ENCODE measurements around the gene MGLL. TPM values are rescaled to one million over a fixed set of nuclear protein-coding genes. Genes with fewer than 3 reads are reported as not detected.

MGLL gene
- total RNA-seq, 1 donor from 2014 or later, result 27.3 TPM

GRCh38 chr3:127654374-127654773 is 167.9 kb downstream of the MGLL start:
- no peak for FAIRE-seq
- no peaks in the 10 kb centered on the region for H3K36me3 Mint-ChIP-seq (ENCODE audit: low read depth, unreplicated experiment)
- H3K4me3 Mint-ChIP-seq (ENCODE audit: unreplicated experiment), result no peak overlapping the region
- H4K20me1 ChIP-seq (ENCODE audit: insufficient read depth, low read length), result no peaks in the 10 kb centered on the region
- peaks cover 4% of the 10 kb centered on the region for H3K27me3 Mint-ChIP-seq (ENCODE audit: low read depth, unreplicated experiment)
- no peak for DNase-seq (ENCODE audit: low read depth)
- no peaks in the 10 kb centered on the region for H3K27me3 ChIP-seq (ENCODE audit: insufficient read depth, low read length)
- H3K9me3 ChIP-seq (ENCODE audit: insufficient read depth, low read depth, low read length), result no peaks in the 10 kb centered on the region
- no peak overlapping the region for H3K27ac ChIP-seq (ENCODE audit: low read depth, low read length)
- no peak overlapping the region for H3K4me2 ChIP-seq (ENCODE audit: low read length)
- H3K4me3 ChIP-seq (ENCODE audit: insufficient read depth, low read depth, low read length), result no peak overlapping the region
- H3K9ac ChIP-seq (ENCODE audit: low read length), result no peak overlapping the region
- no peaks in the 10 kb centered on the region for H3K9me3 Mint-ChIP-seq (ENCODE audit: unreplicated experiment)
- H3K36me3 ChIP-seq (ENCODE audit: insufficient read depth, low read length), result no peaks in the 10 kb centered on the region
- no peak overlapping the region for H3K27ac Mint-ChIP-seq (ENCODE audit: unreplicated experiment)
- H3K4me1 Mint-ChIP-seq (ENCODE audit: low read depth, unreplicated experiment), result peaks cover 15% of the 10 kb centered on the region
- no peaks in the 10 kb centered on the region for H3K79me2 ChIP-seq (ENCODE audit: insufficient read depth, low read length)
- H2AFZ ChIP-seq (ENCODE audit: low read depth, low read length), result no peak overlapping the region
- H3K4me1 ChIP-seq (ENCODE audit: insufficient read depth, low read length), result peaks cover 5% of the 10 kb centered on the region
- TF ChIP-seq CTCF (IDR thresholded peaks at IDR 0.05; ENCODE audit: insufficient read depth, low read depth, low read length) (no peak), EZH2 (IDR thresholded peaks at IDR 0.05; ENCODE audit: insufficient read depth, low read length) (no peak)

- no peaks in the 10 kb centered on the region for H4K20me1 ChIP-seq (ENCODE audit: insufficient read depth, low read length)
- Mint-ChIP-seq H3K4me1 (ENCODE audit: low read depth, unreplicated experiment) (peaks cover 13% of the 10 kb centered on the region), H3K27me3 (ENCODE audit: low read depth, unreplicated experiment) (peaks cover 4% of the 10 kb centered on the region), H3K9me3 (ENCODE audit: unreplicated experiment) (no peaks in the 10 kb centered on the region), H3K27ac (ENCODE audit: unreplicated experiment) (no peak overlapping the region), H3K36me3 (ENCODE audit: low read depth, unreplicated experiment) (no peaks in the 10 kb centered on the region), H3K4me3 (ENCODE audit: unreplicated experiment) (no peak overlapping the region)
- no peaks in the 10 kb centered on the region for H3K79me2 ChIP-seq (ENCODE audit: insufficient read depth, low read length)
- H2AFZ ChIP-seq (ENCODE audit: low read depth, low read length), result peak overlapping the region; percentile 9
- FAIRE-seq (peak; percentile 32), DNase-seq (ENCODE audit: low read depth) (peak; percentile 12)
- H3K9ac ChIP-seq (ENCODE audit: low read length), result no peak overlapping the region
- TF ChIP-seq EZH2 (IDR thresholded peaks at IDR 0.05; ENCODE audit: insufficient read depth, low read length), result no peak
- TF ChIP-seq CTCF (IDR thresholded peaks at IDR 0.05; ENCODE audit: insufficient read depth, low read depth, low read length), result peak; percentile 72
- H3K4me2 ChIP-seq (ENCODE audit: low read length), result no peak overlapping the region
- no peak overlapping the region for H3K27ac ChIP-seq (ENCODE audit: low read depth, low read length)
- no peaks in the 10 kb centered on the region for H3K27me3 ChIP-seq (ENCODE audit: insufficient read depth, low read length)
- no peak overlapping the region for H3K4me3 ChIP-seq (ENCODE audit: insufficient read depth, low read depth, low read length)
- H3K9me3 ChIP-seq (ENCODE audit: insufficient read depth, low read depth, low read length), result no peaks in the 10 kb centered on the region
- no peaks in the 10 kb centered on the region for H3K36me3 ChIP-seq (ENCODE audit: insufficient read depth, low read length)
- H3K4me1 ChIP-seq (ENCODE audit: insufficient read depth, low read length), result peaks cover 5% of the 10 kb centered on the region
Measured at GRCh38 chr3:127652246-127652995, 169.9 kb downstream of the MGLL start.

- Mint-ChIP-seq H3K4me1 (ENCODE audit: low read depth, unreplicated experiment) (peaks cover 13% of the 10 kb centered on the region), H3K27ac (ENCODE audit: unreplicated experiment) (no peak overlapping the region), H3K4me3 (ENCODE audit: unreplicated experiment) (no peak overlapping the region), H3K27me3 (ENCODE audit: low read depth, unreplicated experiment) (peaks cover 4% of the 10 kb centered on the region), H3K36me3 (ENCODE audit: low read depth, unreplicated experiment) (no peaks in the 10 kb centered on the region), H3K9me3 (ENCODE audit: unreplicated experiment) (no peaks in the 10 kb centered on the region)
- FAIRE-seq, result no peak
- Histone ChIP-seq H4K20me1 (ENCODE audit: insufficient read depth, low read length) (no peaks in the 10 kb centered on the region), H3K79me2 (ENCODE audit: insufficient read depth, low read length) (no peaks in the 10 kb centered on the region), H3K27ac (ENCODE audit: low read depth, low read length) (no peak overlapping the region), H3K4me1 (ENCODE audit: insufficient read depth, low read length) (peaks cover 5% of the 10 kb centered on the region), H3K36me3 (ENCODE audit: insufficient read depth, low read length) (no peaks in the 10 kb centered on the region), H3K9ac (ENCODE audit: low read length) (no peak overlapping the region), H2AFZ (ENCODE audit: low read depth, low read length) (no peak overlapping the region), H3K4me3 (ENCODE audit: insufficient read depth, low read depth, low read length) (no peak overlapping the region), H3K27me3 (ENCODE audit: insufficient read depth, low read length) (no peaks in the 10 kb centered on the region), H3K4me2 (ENCODE audit: low read length) (no peak overlapping the region), H3K9me3 (ENCODE audit: insufficient read depth, low read depth, low read length) (no peaks in the 10 kb centered on the region)
- DNase-seq (ENCODE audit: low read depth), result no peak
- no peak for TF ChIP-seq CTCF (IDR thresholded peaks at IDR 0.05; ENCODE audit: insufficient read depth, low read depth, low read length)
- no peak for TF ChIP-seq EZH2 (IDR thresholded peaks at IDR 0.05; ENCODE audit: insufficient read depth, low read length)
Measured at GRCh38 chr3:127651516-127652172, 170.7 kb downstream of the MGLL start.
